Measurements from ENCODE around the gene AREL1. TPM values are rescaled to one million over a fixed set of nuclear protein-coding genes. Genes with fewer than 3 reads are reported as not detected.

Gene AREL1, protein sequence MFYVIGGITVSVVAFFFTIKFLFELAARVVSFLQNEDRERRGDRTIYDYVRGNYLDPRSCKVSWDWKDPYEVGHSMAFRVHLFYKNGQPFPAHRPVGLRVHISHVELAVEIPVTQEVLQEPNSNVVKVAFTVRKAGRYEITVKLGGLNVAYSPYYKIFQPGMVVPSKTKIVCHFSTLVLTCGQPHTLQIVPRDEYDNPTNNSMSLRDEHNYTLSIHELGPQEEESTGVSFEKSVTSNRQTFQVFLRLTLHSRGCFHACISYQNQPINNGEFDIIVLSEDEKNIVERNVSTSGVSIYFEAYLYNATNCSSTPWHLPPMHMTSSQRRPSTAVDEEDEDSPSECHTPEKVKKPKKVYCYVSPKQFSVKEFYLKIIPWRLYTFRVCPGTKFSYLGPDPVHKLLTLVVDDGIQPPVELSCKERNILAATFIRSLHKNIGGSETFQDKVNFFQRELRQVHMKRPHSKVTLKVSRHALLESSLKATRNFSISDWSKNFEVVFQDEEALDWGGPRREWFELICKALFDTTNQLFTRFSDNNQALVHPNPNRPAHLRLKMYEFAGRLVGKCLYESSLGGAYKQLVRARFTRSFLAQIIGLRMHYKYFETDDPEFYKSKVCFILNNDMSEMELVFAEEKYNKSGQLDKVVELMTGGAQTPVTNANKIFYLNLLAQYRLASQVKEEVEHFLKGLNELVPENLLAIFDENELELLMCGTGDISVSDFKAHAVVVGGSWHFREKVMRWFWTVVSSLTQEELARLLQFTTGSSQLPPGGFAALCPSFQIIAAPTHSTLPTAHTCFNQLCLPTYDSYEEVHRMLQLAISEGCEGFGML
- total RNA-seq = 24.8 and 27.0 TPM in 2 replicates

DNA sequence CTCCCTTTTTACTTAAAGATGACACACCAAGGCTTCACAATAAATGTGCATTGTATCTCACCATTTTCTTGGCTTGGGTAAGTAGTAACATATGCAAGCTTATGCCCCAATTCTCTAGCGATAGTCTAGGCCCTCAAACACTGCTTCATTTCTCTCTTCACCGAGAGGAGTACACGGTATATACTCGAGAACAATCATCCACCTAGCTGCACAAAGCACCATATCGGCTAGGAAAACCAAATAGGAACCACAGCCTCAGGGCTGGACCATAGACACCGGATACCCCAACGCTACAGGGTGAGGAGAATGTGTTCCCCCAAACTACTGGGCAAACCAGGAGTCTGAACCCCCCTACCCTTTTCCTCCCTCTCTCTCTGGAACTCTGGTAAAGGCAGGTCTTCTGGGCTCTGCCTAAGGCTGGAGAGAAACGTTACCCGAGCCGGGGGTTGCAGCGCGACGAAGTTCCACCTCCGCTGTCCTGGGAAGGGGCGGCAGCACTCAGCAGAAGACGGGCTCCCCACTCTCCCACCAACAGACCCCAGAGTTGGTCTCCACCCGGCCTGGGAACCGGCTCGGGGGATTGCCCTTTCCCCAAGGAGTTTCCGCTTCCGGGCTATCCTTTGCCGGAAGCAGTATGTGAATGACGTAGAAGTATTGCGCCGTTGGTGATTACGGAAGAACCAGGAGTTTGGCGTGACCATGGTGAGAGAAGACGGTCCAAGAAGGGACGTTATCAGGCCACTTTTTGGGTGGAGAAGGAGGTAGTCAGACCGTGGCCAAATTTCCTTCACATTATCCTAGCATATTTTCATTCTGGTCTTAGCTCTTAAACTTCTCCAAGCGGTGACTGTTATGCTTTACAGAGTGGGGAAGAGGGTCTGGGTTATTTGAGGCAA lies at the start of gene AREL1, which contains the start of gene FCF1:
Gene AREL1, minus strand, starts transcription at position 582 of the 896 bp plus-strand sequence. CDS start 27,465 bp downstream, outside the sequence.
Gene FCF1, plus strand, starts transcription at position 646 of the 896 bp plus-strand sequence. Its CDS starts 54 bp downstream, at position 700.

DNA sequence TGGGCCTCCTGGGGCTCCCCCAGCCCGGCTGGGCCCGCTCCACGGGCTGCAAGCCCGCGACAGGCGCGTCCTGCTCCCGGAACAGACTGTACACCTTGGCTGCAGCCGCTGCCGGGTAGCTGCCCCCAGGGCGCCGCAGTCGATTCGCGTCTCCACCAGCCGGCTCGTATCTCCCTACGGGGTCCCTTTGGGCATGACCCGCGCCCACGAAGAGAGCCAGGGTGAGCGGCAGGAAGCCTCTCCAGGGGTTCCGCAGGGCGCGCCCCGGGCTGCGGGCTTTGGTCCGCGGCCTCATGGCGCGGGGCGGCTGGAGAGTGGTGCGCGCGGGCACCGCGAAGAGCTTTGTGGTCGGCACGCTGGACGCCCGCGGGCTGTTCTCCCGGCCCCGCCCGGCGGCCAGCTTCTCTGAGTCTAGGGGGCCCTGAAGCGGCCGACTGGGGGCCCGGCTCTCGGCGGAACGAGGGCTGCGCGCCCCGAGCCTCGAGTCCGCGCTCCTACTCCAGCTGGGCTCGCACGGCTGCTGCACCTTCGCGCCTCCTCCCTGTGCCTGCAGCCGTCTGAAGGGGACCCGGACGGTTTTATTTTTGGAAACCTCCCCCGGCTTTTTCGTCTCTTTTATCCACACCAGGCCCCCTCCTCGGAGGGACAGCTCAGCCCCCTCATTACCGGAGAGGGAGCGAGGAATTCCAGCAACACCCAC lies 101.1 kb downstream of the AREL1 start, which contains the start of gene LTBP2:
Gene LTBP2, minus strand, starts transcription at position 588 of the 700 bp plus-strand sequence. Its CDS starts 293 bp downstream, at position 295.

Other genes with a start within 250 kb of the AREL1 start
- gene NPC2, start 219.8 kb downstream of the AREL1 start, total RNA-seq = 98.4 and 133 TPM in 2 replicates
- gene ISCA2, start 219.3 kb downstream of the AREL1 start, total RNA-seq = 14.6 and 15.9 TPM in 2 replicates
- 80.1 and 141 TPM in 2 replicates for gene LTBP2, start 100.8 kb downstream of the AREL1 start, total RNA-seq
- 27.7 and 31.5 TPM in 2 replicates for gene FCF1, start 64 bp upstream of the AREL1 start, total RNA-seq
- gene YLPM1, start 50.2 kb upstream of the AREL1 start, total RNA-seq = 19.2 and 24.2 TPM in 2 replicates
- not detected in 2 replicates for gene PROX2, start 163.1 kb upstream of the AREL1 start, total RNA-seq
- 48.1 and 60.3 TPM in 2 replicates for gene DLST, start 168.8 kb upstream of the AREL1 start, total RNA-seq
- 5.2 and 15.0 TPM in 2 replicates for gene RPS6KL1, start 210.2 kb upstream of the AREL1 start, total RNA-seq
- 378 and 418 TPM in 2 replicates for gene PGF, start 242.5 kb upstream of the AREL1 start, total RNA-seq

Measured in epithelial cell of umbilical artery (primary cell).